Bronchial epithelial cell (primary cell): ENCODE results near the gene HSDL2. TPM values are rescaled to one million over a fixed set of nuclear protein-coding genes. Genes with fewer than 3 reads are reported as not detected.
"Not testable (repeated sequence)": the region's sequence is repeated elsewhere in the genome, so short reads cannot be mapped to it uniquely, and the experiment has no call there.

Source experiments
- DNase-seq: peaks from one replicate; pipeline ENCODE4 v3.0.0-alpha.2; 2010; ENCODE audit warnings: low read depth
- FAIRE-seq: peaks from 2 replicates; lab custom pipeline; 2011; peaks lifted over from hg19 to GRCh38; lab: Jason Lieb, UNC
- H3K27me3 ChIP-seq: 2 replicates; pipeline ENCODE4 v1.5.1; 2011; ENCODE audit warnings: low read length; ENCODE audit not compliant: control insufficient read depth, insufficient read depth
- H3K36me3 ChIP-seq: 2 replicates; pipeline ENCODE4 v1.5.1; 2011; ENCODE audit warnings: low read length; ENCODE audit not compliant: control insufficient read depth, insufficient read depth
- H3K4me3 ChIP-seq: 2 replicates; pipeline ENCODE4 v1.5.1; 2011; ENCODE audit warnings: mild to moderate bottlenecking, low read depth, low read length, control low read depth
- CTCF ChIP-seq: IDR thresholded peaks from 2 replicates; pipeline ENCODE4 v1.5.1; 2011; ENCODE audit warnings: mild to moderate bottlenecking, moderate library complexity, low read length, control low read depth, inconsistent platforms; ENCODE audit not compliant: insufficient read depth, severe bottlenecking
- total RNA-seq: library from RNA; depleted of rRNA; stranded (reverse); fragments of >200 nt; gene quantifications from 2 replicates; pipeline ENCODE4 v1.2.1, GENCODE V29; 2014

Gene HSDL2
- total RNA-seq, 1 donor from 2014 or later: 21.9 TPM

GRCh38 chr9:112354081-112354743 is 25.7 kb upstream of the HSDL2 start:
- Histone ChIP-seq H3K36me3 (no peaks in the 10 kb centered on the region), H3K4me3 (no peak overlapping the region), H3K27me3 (no peaks in the 10 kb centered on the region)
- FAIRE-seq: no peak
- no peak for DNase-seq
- no peak for TF ChIP-seq CTCF

GRCh38 chr9:112355427-112355897 is 24.4 kb upstream of the HSDL2 start:
- FAIRE-seq (no peak), DNase-seq (no peak)
- TF ChIP-seq CTCF: no peak
- Histone ChIP-seq H3K4me3 (no peak overlapping the region), H3K36me3 (no peaks in the 10 kb centered on the region), H3K27me3 (no peaks in the 10 kb centered on the region)

- Histone ChIP-seq H3K4me3 (no peak overlapping the region), H3K36me3 (no peaks in the 10 kb centered on the region), H3K27me3 (no peaks in the 10 kb centered on the region)
- DNase-seq (peak; percentile 62), FAIRE-seq (no peak)
- no peak for TF ChIP-seq CTCF
These were observed 19.7 kb upstream of the HSDL2 start for GRCh38 chr9:112360047-112360804.

GRCh38 chr9:112361601-112362000 is 18.3 kb upstream of the HSDL2 start:
- DNase-seq (peak; percentile 48), FAIRE-seq (no peak)
- TF ChIP-seq CTCF: peak; percentile 11
- H3K27me3 ChIP-seq: no peaks in the 10 kb centered on the region
- H3K4me3 ChIP-seq: no peak overlapping the region
- H3K36me3 ChIP-seq: no peaks in the 10 kb centered on the region

- H3K27me3 ChIP-seq: no peaks in the 10 kb centered on the region
- FAIRE-seq (no peak), DNase-seq (no peak)
- no peaks in the 10 kb centered on the region for H3K36me3 ChIP-seq
- H3K4me3 ChIP-seq: no peak overlapping the region
- TF ChIP-seq CTCF: no peak
These were observed 15.1 kb upstream of the HSDL2 start for GRCh38 chr9:112364761-112365160.

GRCh38 chr9:112365257-112365656 is 14.7 kb upstream of the HSDL2 start:
- FAIRE-seq, H3K27me3 ChIP-seq, H3K4me3 ChIP-seq, H3K36me3 ChIP-seq, DNase-seq: not testable (repeated sequence)
